ENCODE results near the gene ATPAF1. TPM values are rescaled to one million over a fixed set of nuclear protein-coding genes. Genes with fewer than 3 reads are reported as not detected.
"Not testable (repeated sequence)": the region's sequence is repeated elsewhere in the genome, so short reads cannot be mapped to it uniquely, and the experiment has no call there.

The ATPAF1 gene
- total RNA-seq, 8 experiments from 2014 or later = 39.9 to 77.6 (median 50.8) TPM

DNA sequence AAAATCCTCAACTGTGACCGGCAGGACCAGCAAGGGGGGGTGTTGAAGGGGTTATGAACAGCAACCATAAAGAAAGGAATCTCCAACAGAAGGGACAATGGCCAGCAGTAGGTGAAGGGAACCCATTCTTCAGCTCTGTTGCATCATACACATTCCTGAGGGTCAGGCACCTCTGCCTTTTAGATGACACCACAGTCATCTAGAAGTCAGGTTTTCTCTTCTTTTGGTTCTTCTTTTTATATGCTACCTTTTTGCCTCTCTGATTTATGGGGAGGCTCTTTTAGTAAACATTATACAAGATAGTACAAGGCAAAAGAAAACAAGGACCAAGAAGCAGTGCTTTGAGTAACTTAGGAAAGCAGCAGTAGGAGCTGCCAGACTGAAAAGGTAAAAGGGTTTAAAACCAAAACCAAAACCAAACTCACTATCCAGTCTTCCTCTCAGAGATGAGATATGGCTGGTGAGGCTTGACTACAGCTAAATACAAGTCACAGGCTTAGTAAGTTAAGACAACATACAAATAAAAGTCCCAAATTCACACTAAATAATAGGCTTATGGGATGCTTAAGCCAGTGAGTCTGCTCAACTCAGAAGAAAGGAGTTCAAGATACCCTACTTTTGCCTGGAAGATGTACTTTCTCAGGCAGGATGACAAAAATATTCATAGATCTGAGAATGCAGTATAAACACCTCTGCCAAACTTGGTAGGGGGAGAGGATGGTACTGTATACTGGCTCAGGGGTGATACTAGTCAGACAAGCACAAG, 7.6 kb upstream of the ATPAF1 start:
- ATAC-seq (replicated peaks in 6 of 8) = no peak
- Histone ChIP-seq H3K4me1 (replicated peaks in 1 of 2) (peaks cover 0 to 3% of the 10 kb centered on the region in 2 donors), H3K27ac (no peak overlapping the region), H3K4me3 (no peak overlapping the region)
- 57 to 100% (median 88%) methylated on average over 1 of the region's 1 CpG; no CpG with 5 or more reads in 3 of the 10 experiments for WGBS, 10 experiments
- in situ Hi-C loops (cut with MboI; ENCODE audit: low pct_unique_long_range_greater_than_20kb in 2 of 9, low sequenced_read_pairs in 9 of 9, unreplicated experiment in 9 of 9) = no loop called here

DNA sequence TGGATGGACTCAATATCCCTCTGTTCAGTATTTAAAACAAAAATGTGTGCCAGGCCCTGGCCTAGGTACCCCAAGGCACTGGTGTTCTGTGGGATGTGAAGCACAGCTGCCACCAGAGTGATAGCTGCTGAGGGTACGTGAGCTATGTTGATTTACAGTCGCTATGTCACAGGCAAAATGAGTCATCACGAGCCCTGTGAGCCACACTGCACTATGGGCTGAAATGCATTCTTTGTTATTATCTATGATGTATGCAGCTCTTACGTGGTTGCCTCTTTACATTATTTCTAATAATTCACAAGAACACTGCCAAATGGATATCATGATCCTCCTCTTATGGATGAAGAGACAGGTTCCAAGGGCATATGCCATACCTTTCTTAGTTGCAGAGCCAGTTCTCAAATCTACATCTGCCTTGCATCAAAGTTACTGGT, 5.6 kb upstream of the ATPAF1 start:
- peak in 7 of 8 experiments; percentile 50 to 99 (median 97) for ATAC-seq (replicated peaks in 6 of 8)
- 17 to 78% (median 54%) methylated on average over 1 to 3 of the region's 4 CpGs; no CpG with 5 or more reads in 2 of the 10 experiments for WGBS, 10 experiments
- in situ Hi-C loops (cut with MboI; ENCODE audit: low pct_unique_long_range_greater_than_20kb in 2 of 9, low sequenced_read_pairs in 9 of 9, unreplicated experiment in 9 of 9) = no loop called here
- Histone ChIP-seq H3K27ac (no peak overlapping the region), H3K4me1 (replicated peaks in 1 of 2) (peaks cover 0 to 3% of the 10 kb centered on the region in 2 donors), H3K4me3 (no peak overlapping the region)

DNA sequence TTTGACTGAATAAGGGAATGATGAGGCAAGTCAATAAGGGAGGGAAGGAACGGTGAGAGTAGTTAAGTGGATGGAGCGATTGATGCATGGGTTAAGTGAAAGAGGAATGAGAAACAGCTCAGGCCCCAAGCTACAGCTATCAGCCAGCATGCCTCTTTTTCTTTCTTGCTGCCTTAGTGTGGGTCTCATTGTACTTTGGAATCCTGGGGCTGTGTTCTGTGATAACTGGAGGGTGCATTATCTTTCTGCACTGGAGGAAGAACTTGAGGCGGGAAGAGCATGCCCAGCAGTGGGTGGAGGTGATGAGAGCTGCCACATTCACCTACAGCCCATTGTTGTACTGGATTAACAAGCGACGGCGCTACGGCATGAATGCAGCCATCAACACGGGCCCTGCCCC, 4.5 kb upstream of the ATPAF1 start:
- ATAC-seq (replicated peaks in 6 of 8) = no peak
- Histone ChIP-seq H3K27ac (no peak overlapping the region), H3K4me3 (no peak overlapping the region), H3K4me1 (replicated peaks in 1 of 2) (peaks cover 0 to 3% of the 10 kb centered on the region in 2 donors)
- in situ Hi-C loops (cut with MboI; ENCODE audit: low pct_unique_long_range_greater_than_20kb in 2 of 9, low sequenced_read_pairs in 9 of 9, unreplicated experiment in 9 of 9) = no loop called here
- WGBS, 10 experiments = 8 to 90% (median 49%) methylated on average over 2 to 7 of the region's 8 CpGs; no CpG with 5 or more reads in 2 of the 10 experiments

DNA sequence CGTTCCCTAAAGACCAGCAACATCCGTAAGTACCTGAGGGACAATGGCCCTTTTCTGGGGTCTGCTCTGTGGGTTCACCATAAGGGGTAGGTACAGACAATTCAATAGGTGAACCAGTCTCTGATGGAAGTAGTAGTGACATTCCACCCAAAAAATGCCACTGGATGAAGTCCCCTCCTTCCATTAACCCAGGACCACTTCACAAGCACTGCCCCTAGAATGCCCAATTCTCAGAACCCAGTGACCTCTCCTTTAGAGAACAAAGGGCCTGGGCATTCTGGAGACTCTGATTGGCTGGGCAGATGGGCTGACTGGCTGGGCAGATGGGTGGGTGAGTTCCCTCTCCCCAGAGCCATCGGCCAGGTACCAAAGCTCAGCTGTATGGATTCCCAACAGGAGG, 3.4 kb upstream of the ATPAF1 start, which contains the start of gene TEX38:
TEX38 (plus strand) TSS at position 301 of the 400 bp plus-strand sequence; CDS start at position 382, 81 bp downstream.
- no peak for ATAC-seq (replicated peaks in 6 of 8)
- no peak within 1 kb of the TSS for H3K27ac ChIP-seq
- peaks cover 8 to 11% of the 10 kb centered on the region in 2 donors for H3K4me1 ChIP-seq (replicated peaks in 1 of 2)
- WGBS, 10 experiments = 71 to 100% (median 90%) methylated on average over 1 to 3 of the region's 3 CpGs; no CpG with 5 or more reads in 4 of the 10 experiments
- in situ Hi-C loops (cut with MboI; ENCODE audit: low pct_unique_long_range_greater_than_20kb in 2 of 9, low sequenced_read_pairs in 9 of 9, unreplicated experiment in 9 of 9) = no loop called here
- no peak within 1 kb of the TSS for H3K4me3 ChIP-seq

DNA sequence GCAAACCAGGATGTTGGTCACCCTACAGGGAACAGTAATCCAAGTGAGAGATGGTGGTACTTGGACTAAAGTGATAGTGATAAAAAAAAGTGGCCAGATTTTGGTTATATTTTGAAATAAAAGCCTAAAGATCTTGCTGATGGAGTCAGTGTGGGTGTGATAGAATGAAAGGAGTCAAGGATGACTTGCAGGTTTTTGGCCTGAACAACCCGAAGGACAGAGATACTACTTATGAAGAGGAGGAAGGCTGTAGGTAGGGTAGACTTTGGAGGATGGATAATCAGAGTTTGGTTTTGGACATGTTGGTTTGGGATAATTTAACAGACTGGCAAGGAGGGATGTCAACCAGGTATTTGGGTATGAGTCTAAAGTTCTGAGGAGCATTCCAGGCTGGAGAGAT, 2.0 kb upstream of the ATPAF1 start:
- WGBS, 10 experiments = 87 to 100% (median 100%) methylated on average over 1 of the region's 1 CpG; no CpG with 5 or more reads in 3 of the 10 experiments
- no peak overlapping the region for H3K27ac ChIP-seq
- no peak overlapping the region for H3K4me3 ChIP-seq
- peaks cover 9 to 10% of the 10 kb centered on the region in 2 donors for H3K4me1 ChIP-seq (replicated peaks in 1 of 2)
- in situ Hi-C loops (cut with MboI; ENCODE audit: low pct_unique_long_range_greater_than_20kb in 2 of 9, low sequenced_read_pairs in 9 of 9, unreplicated experiment in 9 of 9) = no loop called here
- ATAC-seq (replicated peaks in 6 of 8) = no peak

DNA sequence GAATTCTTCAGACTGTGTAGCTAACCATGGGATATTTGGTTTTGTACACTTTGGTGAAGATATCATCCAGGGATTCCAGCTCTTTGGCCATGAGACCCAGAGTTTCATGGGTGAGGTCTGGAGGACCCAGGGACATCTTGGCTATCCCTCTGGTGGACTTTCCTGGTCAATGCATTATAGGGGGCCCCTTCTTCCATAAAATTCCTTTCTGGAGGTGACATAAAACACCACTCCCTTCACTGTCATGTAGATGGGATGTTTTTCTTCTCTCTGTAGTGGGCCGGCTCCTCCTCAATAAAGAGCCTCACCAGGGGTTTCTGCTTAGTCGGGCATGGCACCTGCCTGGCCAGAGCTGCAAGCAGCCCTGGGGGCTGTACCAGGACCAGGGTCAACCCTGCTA, 2.2 kb downstream of the ATPAF1 start:
- no peak overlapping the region for H3K4me3 ChIP-seq
- 0 to 100% (median 31%) methylated on average over 1 to 2 of the region's 2 CpGs; no CpG with 5 or more reads in 3 of the 10 experiments for WGBS, 10 experiments
- ATAC-seq (replicated peaks in 6 of 8) = no peak

DNA sequence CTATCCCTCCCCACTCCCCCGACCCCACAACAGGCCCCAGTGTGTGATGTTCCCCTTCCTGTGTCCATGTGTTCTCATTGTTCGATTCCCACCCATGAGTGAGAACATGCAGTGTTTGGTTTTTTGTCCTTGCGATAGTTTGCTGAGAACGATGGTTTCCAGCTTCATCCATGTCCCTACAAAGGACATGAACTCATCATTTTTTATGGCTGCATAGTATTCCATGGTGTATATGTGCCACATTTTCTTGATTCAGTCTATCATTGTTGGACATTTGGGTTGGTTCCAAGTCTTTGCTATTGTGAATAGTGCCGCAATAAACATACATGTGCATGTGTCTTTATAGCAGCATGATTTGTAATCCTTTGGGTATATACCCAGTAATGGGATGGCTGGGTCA, 5.2 kb downstream of the ATPAF1 start:
- in situ Hi-C loops (cut with MboI; ENCODE audit: low pct_unique_long_range_greater_than_20kb in 2 of 9, low sequenced_read_pairs in 9 of 9, unreplicated experiment in 9 of 9) = not testable (repeated sequence)
- WGBS, 10 experiments = no CpG with 5 or more reads among the region's 5 CpGs

More for the DNA sequence above, 2.2 kb downstream of the ATPAF1 start:
- H3K27ac ChIP-seq = no peak overlapping the region
- in situ Hi-C loops (cut with MboI; ENCODE audit: low pct_unique_long_range_greater_than_20kb in 2 of 9, low sequenced_read_pairs in 9 of 9, unreplicated experiment in 9 of 9) = no loop called here
- H3K4me1 ChIP-seq (replicated peaks in 1 of 2) = peaks cover 9 to 10% of the 10 kb centered on the region in 2 donors

DNA sequence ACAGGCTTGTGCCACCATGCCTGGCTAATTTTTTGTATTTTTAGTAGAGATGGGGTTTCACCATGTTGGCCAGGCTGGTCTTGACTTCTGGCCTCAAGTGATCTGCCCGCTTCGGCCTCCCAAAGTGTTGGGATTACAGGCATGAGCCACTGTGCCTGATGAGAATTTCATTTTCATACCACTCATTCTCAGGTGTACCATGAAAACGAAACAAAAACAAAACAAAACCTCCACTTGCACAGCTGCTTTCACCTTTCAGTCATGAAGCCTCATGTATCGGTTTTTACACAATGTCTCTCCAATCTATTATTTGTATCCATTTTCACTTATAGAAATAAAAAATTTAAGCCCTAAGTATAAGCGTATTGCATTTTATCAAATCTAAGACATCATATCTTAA, 8.0 kb downstream of the ATPAF1 start:
- ATAC-seq (replicated peaks in 6 of 8); H3K27ac ChIP-seq; H3K4me1 ChIP-seq (replicated peaks in 1 of 2); in situ Hi-C loops (cut with MboI; ENCODE audit: low pct_unique_long_range_greater_than_20kb in 2 of 9, low sequenced_read_pairs in 9 of 9, unreplicated experiment in 9 of 9); H3K4me3 ChIP-seq: not testable (repeated sequence)
- 80 to 100% (median 94%) methylated on average over 1 to 5 of the region's 5 CpGs; no CpG with 5 or more reads in 1 of the 10 experiments for WGBS, 10 experiments

More for the DNA sequence above, 5.2 kb downstream of the ATPAF1 start:
- H3K4me3 ChIP-seq; H3K27ac ChIP-seq; ATAC-seq (replicated peaks in 6 of 8): not testable (repeated sequence)
- H3K4me1 ChIP-seq (replicated peaks in 1 of 2) = peaks cover 9 to 10% of the 10 kb centered on the region in 2 donors

DNA sequence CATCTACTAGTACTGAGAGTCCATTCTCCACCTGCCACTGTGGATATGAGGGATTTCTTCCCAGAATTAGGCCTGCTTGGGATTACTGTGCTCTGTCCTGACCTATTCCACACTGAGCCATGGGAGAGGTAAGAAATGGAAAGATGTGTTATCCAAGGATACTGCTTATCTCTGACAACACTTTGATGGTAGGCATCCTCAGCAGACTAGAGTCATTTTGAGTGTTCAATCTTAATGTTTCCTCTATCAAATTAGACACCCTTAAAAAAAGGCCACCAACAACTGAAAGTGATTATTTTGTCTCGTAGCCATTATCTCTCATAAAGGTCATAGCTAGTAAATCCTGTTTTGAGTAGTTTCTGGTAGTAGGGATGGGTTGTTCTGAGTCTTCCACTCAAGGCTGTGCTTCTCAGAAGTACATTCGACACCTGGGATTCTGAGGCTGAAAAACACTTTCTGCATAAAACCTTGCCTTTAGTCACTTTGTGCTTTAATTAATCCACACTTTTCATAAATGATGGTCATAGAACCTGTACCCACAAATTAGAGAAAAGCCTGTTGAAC, 8.8 kb downstream of the ATPAF1 start:
- H3K27ac ChIP-seq = no peak overlapping the region
- ATAC-seq (replicated peaks in 6 of 8) = no peak
- H3K4me3 ChIP-seq = no peak overlapping the region
- no peaks in the 10 kb centered on the region for H3K4me1 ChIP-seq (replicated peaks in 1 of 2)
- in situ Hi-C loops (cut with MboI; ENCODE audit: low pct_unique_long_range_greater_than_20kb in 2 of 9, low sequenced_read_pairs in 9 of 9, unreplicated experiment in 9 of 9) = no loop called here
- WGBS, 10 experiments = 70 to 100% (median 94%) methylated on average over 1 to 2 of the region's 2 CpGs; no CpG with 5 or more reads in 1 of the 10 experiments

DNA sequence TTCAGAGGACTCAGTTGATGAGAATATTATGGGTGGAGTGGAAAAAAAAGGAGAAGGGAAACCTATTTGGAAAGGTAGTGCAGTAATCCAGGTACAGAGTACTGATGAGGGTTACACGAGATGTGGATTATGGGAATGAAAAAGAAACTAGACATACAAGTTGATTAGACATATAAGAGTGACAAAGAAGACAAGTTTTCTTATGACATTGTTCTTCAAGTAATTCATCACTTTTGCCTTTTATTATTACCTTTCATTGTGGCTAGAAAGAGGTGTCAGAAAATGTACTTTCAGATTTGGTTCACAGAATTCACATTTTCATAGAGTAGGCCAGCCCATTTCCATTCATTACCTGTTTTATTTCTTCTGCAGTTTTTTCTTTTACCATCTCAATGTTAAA, 10.4 kb downstream of the ATPAF1 start:
- no peak overlapping the region for H3K4me3 ChIP-seq
- 60 to 100% (median 100%) methylated on average over 1 of the region's 1 CpG; no CpG with 5 or more reads in 4 of the 10 experiments for WGBS, 10 experiments
- in situ Hi-C loops (cut with MboI; ENCODE audit: low pct_unique_long_range_greater_than_20kb in 2 of 9, low sequenced_read_pairs in 9 of 9, unreplicated experiment in 9 of 9) = no loop called here
- H3K4me1 ChIP-seq (replicated peaks in 1 of 2) = no peaks in the 10 kb centered on the region
- no peak for ATAC-seq (replicated peaks in 6 of 8)
- H3K27ac ChIP-seq = no peak overlapping the region

DNA sequence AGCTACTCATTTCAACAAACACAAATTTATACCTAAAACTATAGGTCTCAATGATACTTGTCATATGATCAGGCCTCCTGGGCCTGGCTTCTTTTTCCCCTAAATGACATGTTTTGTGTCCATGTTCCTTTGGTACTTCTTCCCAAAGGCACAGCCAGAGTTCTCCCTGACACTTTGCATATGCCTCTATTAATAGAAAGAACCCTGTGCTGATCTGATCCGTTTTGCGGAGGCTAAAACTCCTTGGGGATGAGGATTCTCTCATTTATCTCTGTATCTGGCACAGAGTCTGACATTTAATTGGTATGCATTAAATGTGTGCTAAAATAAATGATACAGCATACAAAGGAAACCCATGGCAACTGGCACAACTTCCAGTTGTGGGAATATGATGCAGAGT, 11.5 kb downstream of the ATPAF1 start:
- Histone ChIP-seq H3K4me1 (replicated peaks in 1 of 2) (no peaks in the 10 kb centered on the region), H3K4me3 (no peak overlapping the region), H3K27ac (no peak overlapping the region)
- ATAC-seq (replicated peaks in 6 of 8) = no peak
- in situ Hi-C loops (cut with MboI; ENCODE audit: low pct_unique_long_range_greater_than_20kb in 2 of 9, low sequenced_read_pairs in 9 of 9, unreplicated experiment in 9 of 9) = no loop called here
- WGBS, 10 experiments = 80 to 100% (median 92%) methylated on average over 1 to 2 of the region's 2 CpGs; no CpG with 5 or more reads in 4 of the 10 experiments

DNA sequence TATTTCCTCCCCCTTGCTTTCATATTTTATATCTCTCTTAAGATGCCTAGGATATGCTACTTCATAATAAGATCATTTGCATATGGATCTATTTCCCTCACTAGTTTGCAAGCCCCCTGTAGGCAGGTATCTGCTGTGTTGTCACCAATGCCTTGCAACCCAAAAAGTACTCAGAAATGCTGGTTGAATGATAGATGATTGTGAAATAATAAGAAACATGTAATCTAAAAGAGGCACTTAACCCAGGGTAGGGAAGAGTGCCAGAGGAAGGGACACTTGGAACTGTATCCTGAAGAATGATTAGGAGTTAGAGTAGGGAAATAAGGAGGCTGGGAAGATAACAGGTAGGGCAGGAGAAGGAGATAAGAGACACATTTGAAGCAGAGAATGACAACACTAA, 12.3 kb downstream of the ATPAF1 start:
- in situ Hi-C loops (cut with MboI; ENCODE audit: low pct_unique_long_range_greater_than_20kb in 2 of 9, low sequenced_read_pairs in 9 of 9, unreplicated experiment in 9 of 9) = no loop called here

DNA sequence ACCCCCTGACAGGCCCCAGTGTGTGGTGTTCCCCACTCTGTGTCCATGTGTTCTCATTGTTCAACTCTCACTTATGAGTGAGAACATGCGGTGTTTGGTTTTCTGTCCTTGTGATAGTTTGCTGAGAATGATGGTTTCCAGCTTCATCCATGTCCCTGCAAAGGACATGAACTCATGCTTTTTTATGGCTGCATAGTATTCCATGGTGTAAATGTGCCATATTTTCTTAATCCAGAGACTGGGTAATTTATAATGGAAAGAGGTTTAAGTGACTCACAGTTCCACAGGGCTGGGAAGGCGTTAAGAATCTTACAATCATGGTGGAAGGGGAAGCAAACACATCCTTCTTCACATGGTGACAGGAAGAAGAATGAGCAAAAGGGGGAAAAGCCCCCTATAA, 13.5 kb downstream of the ATPAF1 start:
- in situ Hi-C loops (cut with MboI; ENCODE audit: low pct_unique_long_range_greater_than_20kb in 2 of 9, low sequenced_read_pairs in 9 of 9, unreplicated experiment in 9 of 9); H3K4me1 ChIP-seq (replicated peaks in 1 of 2); H3K4me3 ChIP-seq; ATAC-seq (replicated peaks in 6 of 8); H3K27ac ChIP-seq: not testable (repeated sequence)
- 89 to 100% (median 100%) methylated on average over 1 to 2 of the region's 2 CpGs; no CpG with 5 or more reads in 5 of the 10 experiments for WGBS, 10 experiments

More for the DNA sequence above, 12.3 kb downstream of the ATPAF1 start:
- Histone ChIP-seq H3K4me3 (no peak overlapping the region), H3K27ac (no peak overlapping the region), H3K4me1 (replicated peaks in 1 of 2) (no peaks in the 10 kb centered on the region)
- no peak for ATAC-seq (replicated peaks in 6 of 8)

Data from motor neuron (in vitro differentiated cells).